RPMI8226 (cell line): ENCODE measurements around the gene HOXC6.
A peak's percentile ranks its signal among the peaks of the same experiment; 100 is the strongest.

Experiments
- DNase-seq: peaks from one replicate; pipeline ENCODE4 v3.0.0-alpha.2; 2015

Gene HOXC6

DNA sequence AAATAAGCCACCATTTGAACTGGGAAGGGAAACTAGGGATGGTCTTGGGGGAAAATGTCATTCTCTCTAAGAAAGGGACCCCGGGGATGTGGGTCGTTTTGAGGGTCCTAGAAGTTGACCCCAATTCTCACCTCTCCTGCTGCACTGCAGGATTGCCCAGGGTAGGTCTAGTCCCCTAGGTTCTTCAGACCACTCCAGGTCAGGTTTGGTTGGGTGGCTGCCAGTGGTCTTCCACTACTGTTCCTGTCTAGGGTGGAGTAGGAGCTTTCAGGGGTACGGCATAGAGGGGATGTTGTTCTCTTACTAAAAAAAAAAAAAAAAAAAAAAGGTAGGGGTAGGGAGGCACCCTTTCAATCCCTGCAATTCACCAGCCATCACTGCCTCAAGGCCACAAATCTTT lies 12.2 kb upstream of the HOXC6 start:
- no peak for DNase-seq

DNA sequence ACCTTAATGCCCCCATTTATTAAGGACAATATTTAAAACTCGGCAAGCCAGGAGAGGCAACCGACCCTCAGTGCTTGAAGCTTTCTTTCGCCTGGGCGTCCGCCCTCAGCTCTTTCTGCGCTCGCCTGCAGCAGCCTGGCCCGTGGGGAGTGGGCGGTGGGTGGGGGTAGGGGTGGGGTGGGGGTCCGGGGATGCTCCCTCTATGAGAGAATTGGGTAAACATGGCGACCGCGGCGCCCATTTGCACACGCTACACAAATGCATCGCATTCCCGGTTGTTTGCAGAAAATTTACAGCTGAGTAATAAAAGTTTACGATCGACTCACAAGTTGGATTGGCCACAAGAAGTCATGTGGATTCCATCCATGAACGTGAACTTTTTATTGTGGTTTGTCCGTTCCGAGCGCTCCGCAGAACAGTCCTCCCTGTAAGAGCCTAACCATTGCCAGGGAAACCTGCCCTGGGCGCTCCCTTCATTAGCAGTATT lies 11.7 kb upstream of the HOXC6 start:
- DNase-seq = no peak

DNA sequence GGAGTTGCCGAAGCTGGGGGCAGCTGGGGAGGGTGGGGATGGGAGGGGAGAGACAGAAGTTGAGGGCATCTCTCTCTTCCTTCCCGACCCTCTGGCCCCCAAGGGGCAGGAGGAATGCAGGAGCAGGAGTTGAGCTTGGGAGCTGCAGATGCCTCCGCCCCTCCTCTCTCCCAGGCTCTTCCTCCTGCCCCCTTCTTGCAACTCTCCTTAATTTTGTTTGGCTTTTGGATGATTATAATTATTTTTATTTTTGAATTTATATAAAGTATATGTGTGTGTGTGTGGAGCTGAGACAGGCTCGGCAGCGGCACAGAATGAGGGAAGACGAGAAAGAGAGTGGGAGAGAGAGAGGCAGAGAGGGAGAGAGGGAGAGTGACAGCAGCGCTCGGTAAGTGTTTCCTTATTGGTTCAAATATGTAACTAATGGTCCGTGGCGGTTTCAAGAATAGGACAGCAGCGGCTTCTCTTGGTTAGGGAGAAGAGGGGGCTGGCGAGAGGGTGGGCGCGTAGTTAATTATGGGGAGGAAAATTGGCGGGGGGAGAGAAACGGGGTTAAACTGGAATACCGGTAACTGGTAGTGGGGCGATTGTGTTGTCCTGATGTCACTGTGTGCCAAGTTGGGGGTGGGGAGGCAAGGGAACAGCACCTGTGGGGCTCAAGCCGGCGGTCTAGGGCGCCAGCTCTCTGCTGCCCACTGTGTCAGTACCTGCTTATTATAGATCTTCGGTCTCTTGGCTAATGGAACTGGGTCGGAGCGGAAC lies 11.0 kb upstream of the HOXC6 start:
- peak; percentile 72 for DNase-seq

DNA sequence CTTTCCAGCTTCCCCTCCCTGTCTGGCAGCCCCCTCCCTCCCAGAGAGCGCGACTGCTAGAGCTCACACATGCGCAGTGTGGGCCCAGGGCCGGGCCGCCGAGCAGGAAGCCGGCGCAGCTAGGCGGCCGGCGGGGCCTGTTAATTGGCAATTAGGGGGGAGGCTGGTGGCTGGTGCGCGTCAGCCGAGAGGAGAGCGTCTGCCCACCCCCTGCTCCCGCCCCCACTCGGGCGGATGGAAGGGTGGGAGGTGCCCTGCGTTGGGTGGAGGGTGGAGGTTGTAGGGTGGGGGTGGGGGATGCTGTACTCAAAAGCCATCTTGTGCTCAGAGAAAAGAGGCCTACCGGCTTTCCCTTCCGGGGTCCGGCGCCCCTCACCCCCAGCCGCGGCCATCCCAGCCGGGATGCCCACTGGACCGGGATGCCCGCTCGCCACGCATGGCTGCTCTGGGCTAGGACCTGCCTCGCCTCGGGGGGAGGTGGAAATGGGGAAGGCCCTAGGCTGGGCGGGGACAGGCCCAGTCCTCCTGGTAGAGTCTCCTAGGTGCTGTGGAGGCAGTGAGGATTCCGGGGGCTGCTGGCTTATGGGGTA lies 10.3 kb upstream of the HOXC6 start:
- DNase-seq = peak; percentile 85

DNA sequence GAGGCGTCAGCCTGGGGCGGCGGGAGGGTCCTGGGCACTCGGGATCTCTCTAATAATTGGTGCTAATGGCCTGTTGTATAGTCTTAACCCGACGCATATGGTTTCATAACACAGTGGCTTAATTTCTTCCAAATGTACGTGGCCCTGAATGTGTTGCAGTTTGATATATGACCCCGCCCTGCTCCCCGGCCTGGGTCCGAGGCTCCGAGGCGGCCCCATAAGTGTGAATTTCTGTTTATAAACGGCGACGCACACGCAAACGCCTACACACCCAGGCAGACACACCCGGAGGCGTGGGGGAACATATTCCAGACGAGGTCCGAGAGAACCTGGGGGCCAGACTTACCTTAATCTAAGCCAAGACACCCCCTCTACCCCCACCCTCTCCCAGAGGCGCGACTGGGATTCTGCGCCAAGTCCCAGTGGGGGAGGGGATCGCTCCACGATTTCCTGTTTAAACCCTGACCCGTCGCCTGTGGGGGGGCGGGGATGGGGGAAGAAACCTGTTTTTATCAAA lies 9.7 kb upstream of the HOXC6 start:
- DNase-seq = no peak

DNA sequence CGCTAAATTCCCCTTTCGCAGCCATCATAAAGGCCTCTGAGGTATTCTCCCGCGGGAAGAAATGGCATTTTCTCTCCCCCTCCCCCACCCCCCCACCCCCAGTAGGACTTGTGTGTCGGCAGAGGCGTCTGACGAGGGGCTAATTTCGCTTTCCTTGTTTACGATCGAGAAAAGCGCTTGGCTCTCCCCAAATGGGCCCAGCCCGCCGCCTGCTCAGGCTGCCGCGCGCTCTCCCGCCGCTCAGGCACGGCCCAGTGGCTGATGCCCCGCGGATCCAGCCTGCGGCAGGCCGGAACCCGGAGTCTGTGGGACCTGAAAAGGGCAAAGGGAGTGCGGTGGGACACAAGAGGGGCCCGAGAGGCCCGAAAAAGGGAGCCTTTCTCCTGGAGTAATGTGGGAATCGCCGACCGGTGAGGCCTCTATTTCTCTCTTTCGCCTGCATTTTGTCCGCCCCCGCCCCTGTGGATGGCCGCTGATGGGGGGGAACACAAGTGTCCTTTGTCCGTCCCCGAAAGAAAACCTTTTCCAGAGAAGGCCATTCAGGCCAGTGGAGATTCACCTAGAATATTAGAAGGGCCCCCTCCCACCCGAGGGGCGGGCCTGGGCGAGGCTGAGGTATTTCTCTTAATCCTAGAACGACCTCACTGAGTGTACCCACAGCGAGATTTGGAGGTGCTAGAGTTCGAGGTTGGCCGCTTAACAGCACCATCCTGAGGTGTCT lies 9.0 kb upstream of the HOXC6 start:
- DNase-seq = no peak

DNA sequence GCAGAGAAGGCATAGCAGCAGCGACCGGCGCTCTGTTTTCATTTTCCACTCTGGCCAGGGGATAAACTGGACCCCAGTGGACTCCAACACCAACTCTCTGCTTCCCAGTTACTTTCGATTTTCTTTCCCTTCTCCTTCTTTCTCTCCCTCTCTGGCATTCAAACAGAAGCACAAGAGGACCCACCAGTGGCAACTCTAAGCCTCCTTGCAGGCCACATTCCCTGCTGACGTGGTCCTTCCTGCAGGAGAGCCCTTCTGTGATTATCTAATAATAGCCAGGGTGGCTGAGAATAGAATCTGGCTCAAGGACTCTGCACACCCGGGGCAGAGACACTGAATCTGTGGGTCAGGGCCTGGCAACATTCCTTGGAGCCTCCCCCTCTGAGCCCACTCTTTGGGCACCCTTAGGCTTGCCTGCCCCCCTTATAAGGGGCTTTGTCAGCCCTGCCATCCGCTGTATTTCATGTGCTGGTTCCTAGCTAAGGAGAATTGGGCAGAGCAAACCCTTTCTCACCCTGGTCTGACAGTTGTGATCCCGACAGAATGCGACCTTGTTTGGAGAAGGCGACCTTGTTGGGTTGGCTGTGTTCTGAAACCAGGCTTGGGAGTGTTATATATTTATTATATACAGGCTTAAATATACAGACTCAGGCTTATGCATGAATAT lies 8.2 kb upstream of the HOXC6 start:
- DNase-seq = no peak

DNA sequence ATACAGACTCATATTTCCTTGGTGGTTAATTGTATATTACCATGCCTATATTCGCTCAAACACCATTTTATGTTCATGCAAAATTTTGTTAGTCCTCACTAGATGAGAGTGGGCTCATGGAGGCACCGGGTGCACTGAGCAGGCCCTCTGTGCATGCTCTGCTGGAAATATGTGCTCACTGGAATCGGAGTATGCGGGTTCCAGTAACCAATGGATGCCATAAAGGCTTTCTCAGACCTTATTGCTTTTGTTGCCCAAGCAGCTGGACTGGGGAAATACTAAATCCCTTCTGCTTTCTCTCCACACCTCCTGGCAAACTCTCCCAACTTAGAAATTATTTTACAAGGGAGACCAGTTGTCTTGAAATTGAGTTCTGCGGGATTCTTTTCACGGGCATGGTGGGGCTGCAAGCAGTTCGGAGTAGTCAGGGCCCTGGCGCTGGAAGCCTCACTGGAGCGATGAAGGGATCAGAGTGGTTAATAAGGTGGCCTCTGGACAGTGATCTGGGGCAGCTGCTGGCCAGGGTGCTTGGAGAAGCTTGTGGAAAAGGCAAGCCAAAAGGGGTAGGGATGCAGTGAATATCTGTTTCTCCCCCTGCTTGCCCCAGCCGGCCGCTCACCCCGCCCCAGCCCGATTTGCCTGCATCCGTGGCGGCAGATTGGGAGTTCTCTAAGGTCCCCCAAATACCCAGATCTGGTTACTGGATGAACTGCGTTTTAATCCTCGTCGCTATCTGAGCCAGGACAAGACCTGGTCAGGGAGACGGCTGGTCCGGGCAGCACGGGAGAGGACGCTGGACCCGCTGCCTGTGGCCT lies 7.4 kb upstream of the HOXC6 start:
- DNase-seq = no peak

DNA sequence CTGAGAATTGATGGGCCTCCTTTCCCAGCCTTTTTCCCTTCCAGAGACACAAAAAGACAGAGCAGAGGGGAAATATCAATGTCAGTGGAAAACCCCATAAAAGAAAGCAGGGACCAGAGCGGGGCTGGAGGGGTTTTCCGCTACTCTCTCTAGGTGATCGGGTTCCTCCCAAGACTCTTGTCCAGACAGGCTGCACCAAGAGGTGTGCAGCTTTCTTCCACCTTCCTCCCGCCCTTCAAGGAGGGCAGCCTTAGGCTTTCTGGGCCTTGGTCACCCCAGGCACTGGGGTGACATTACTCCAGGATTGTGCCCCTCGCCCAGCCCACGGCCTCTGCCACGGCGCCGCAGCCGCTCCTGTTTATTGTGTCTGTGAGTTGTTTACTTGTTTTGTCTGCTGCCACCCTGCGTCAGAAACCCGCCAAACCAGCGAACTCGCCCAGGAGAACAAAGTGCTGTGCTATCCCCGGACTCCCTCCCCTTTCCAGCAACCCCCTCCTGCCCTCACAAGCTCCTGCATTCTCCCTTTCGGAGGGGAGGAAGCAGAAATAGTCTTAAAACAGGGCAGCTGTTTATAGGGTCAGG lies 6.7 kb upstream of the HOXC6 start:
- no peak for DNase-seq

DNA sequence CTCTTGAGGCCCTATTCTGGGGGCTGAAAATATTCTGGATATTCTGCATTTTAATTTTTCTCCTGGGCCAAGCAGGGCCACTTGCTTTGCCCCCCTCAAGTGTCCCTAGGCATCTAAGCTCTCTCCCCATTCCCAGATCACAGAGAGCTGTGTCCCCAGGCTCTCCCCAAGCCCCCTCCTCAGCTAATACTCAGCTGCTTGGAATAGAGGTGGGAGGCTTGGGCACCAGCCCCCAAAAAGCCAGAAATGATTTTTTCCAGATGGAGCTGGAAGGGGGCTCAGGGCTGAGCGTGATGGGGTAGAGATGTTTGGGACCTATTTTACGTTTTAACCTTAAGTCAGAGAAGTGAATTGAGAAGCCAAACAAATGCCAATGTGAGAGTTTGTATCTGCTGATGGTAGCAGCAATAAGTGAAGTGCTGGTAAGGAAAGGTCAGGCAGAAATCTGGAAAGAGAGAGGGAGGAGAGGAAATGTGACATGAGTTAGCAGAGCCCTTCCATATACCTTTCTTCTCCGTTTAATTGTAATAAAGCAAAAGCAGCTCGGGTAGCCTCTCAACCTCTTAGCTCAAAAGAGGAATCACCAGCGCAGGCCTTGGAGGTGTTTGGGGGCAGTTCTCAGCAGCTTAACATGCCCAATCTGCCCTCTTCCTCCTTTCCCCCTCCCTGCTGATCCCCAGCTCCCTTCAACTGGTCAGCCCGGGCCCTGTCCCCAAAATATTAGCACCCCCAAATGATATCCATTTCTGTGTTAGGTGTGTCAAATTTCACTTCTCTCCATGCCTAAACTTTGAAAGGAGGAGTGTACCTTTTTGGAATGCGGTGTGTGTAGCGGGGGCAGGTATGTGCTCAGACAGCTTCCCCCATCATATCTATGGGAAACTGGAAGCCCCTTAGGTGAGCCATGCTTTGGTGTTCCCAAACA lies 5.0 kb upstream of the HOXC6 start:
- DNase-seq = no peak

DNA sequence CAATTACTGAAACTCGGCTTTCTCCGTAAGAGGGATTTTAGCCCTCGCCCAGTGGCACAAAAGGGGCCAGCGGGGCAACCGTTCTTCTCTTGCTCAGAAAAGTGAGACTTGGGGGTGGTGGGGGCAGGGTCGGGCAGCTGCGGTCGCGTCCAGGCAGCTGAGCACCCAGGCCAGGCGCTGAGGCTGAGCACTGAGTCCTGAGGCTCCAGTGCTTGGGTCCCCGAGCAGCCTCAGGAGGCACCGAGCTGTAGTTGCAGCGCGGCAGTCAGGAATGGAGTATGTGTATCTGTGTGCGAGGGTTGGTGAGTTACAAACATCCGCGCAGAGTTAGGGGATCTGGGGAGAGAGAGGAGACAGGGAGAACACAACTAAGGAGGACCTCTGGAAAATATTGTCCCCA lies 4.1 kb upstream of the HOXC6 start:
- no peak for DNase-seq

DNA sequence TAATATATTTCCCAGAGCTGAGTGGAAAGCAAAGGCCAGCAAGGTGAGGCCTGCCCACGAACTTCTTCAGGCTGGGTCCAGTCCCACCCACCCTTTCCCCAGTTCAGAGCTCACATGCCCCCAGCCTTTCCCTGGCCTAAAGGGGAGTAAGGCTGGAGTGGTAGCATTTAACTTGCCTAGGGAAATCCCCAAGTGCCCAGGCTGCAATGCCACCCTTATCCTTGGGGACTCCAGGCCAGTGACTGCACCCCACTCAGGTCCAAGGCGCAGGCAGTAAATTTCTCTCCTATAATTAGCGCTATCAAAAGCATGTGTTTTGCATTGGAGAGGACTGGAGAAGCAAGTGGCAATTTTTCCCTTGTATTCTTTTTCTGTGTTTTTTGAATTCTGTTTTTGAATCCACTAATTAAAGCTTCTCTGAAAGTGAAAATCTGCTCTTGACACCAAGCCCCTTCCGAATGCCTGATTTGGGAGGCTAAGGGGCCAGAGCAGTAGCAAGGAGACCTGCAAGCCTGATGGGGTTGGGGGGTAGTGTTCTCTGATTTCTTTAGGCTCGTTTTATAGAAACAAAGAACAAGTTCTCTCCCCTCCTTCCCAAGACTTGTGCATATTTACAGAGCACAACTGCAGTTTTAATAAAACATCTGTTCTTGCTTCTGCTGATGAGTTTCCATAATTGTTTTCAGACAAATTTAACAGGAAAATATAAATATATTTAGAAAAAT lies 3.5 kb upstream of the HOXC6 start:
- DNase-seq = no peak

DNA sequence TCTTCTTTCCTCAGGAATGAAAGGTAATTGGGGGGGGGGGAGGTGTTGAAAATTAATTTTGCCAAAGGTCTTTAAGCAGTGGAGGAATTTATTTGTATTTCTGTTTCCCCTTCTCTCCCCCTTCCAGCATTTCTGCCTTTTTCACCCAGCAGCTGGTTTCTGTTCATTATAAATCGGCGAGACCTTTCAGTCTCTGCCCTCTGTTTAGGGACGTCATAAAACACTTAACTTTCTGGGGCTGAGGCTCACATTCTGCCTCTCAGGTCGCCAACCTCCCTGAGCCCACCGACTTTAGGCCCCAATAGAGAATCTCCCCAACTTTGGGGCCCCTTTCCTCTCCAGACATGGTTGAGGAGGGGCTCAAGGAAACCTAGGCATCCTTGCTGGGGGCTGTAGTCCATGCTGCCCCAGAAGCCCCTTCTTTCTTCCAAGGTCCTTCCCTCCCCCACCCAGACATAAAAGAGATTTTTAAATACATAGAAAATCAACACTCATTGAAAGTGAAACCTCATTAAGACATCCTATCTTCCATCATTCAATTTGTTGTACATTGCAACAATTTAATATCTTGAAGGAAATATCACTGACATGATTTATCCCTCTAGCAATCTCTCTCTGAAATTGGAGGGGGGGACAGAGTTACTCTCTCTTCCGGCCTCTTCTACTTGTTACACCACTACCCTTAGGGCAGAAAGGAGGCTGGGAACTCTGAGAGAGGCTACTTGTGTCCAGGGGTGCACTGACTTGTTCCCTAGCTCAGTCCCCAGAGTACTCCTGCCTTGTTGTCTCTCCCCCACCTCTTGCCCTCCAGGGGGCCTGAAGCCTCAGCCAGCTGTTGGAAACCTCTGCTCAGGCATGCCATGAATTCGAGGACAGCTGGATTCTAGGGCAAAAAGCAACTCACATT lies 2.5 kb upstream of the HOXC6 start:
- no peak for DNase-seq

DNA sequence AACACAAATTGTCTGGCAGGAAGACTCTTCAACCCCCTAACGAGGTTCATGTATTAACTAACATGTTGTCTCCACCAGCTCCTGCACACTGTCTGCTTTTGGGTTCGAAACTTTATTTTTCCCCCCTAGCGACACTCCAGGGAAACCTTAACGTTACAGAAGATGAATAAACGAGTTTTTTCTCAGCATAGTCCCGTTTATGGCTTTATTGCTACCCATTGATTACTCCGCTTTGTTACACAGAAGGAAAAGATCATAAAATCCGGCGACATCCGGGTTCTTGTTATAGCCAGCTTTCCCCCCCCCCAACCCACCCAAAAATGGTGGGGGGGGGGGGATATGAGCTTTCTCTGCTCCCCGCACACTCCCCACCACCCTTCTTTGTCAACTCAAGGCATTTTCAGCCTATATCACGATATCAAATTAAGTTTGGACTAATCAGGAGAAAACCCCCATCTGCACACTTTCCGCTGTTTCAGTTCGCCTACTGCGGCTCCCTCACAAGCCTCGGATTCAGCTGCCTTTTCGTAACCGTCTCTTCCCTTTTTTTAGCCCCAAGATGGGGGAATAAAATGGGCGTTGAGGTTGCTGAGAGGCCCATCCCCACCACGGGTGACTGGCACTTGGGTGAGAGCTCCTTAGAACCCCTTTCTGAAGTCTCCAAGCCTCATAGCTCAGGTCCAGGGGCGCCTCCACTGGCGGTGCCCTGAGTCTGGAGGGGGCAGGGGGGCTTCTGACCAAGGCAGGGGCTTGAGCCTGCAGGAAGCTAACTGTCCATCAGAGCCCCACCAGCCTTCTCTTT lies 1.4 kb upstream of the HOXC6 start:
- no peak for DNase-seq

DNA sequence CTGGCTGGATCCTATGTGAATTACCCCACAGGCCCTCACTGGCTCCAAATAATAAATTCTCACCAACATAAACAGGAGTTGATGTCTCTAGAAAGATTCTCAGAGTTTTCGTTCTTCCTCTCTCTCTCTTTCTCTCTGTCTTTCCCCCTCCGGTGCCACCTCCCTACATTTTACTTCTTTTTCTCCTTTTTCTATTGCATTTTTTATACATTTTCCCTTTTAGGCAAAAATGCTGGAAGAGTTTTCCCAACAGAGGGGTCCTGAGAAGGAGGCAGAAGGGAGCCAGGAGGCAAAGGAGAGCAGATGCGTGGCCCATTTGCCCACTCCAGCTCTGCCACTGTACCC lies 826 bp upstream of the HOXC6 start:
- no peak for DNase-seq

DNA sequence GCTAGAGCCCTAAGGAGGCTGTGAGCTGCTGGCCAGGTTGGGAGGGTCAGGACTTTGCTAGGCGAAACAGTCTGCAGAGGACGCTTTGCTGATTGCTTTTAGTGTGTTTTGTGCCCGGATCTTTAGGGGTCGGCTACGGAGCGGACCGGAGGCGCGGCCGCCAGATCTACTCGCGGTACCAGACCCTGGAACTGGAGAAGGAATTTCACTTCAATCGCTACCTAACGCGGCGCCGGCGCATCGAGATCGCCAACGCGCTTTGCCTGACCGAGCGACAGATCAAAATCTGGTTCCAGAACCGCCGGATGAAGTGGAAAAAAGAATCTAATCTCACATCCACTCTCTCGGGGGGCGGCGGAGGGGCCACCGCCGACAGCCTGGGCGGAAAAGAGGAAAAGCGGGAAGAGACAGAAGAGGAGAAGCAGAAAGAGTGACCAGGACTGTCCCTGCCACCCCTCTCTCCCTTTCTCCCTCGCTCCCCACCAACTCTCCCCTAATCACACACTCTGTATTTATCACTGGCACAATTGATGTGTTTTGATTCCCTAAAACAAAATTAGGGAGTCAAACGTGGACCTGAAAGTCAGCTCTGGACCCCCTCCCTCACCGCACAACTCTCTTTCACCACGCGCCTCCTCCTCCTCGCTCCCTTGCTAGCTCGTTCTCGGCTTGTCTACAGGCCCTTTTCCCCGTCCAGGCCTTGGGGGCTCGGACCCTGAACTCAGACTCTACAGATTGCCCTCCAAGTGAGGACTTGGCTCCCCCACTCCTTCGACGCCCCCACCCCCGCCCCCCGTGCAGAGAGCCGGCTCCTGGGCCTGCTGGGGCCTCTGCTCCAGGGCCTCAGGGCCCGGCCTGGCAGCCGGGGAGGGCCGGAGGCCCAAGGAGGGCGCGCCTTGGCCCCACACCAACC lies 1.5 kb downstream of the HOXC6 start:
- no peak for DNase-seq

DNA sequence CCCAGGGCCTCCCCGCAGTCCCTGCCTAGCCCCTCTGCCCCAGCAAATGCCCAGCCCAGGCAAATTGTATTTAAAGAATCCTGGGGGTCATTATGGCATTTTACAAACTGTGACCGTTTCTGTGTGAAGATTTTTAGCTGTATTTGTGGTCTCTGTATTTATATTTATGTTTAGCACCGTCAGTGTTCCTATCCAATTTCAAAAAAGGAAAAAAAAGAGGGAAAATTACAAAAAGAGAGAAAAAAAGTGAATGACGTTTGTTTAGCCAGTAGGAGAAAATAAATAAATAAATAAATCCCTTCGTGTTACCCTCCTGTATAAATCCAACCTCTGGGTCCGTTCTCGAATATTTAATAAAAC lies 2.2 kb downstream of the HOXC6 start:
- no peak for DNase-seq
